Kidney epithelial cell (primary cell): ENCODE data around the gene RAB11FIP4. TPM values are rescaled to one million over a fixed set of nuclear protein-coding genes. Genes with fewer than 3 reads are reported as not detected.

Experiments
- DNase-seq: peaks from one replicate; pipeline ENCODE4 v3.0.0-alpha.2; 2010; ENCODE audit warnings: low read depth
- H3K27me3 ChIP-seq: 2 replicates; pipeline ENCODE4 v1.6.0; 2011; ENCODE audit warnings: low read length; ENCODE audit not compliant: control insufficient read depth, insufficient read depth
- H3K36me3 ChIP-seq: 2 replicates; pipeline ENCODE4 v1.5.1; 2011; ENCODE audit warnings: low read length; ENCODE audit not compliant: control insufficient read depth, insufficient read depth
- H3K4me3 ChIP-seq: 2 replicates; pipeline ENCODE4 v1.5.1; 2011; ENCODE audit warnings: low read depth, mild to moderate bottlenecking, control low read depth, low read length
- CTCF ChIP-seq: IDR thresholded peaks from 2 replicates; pipeline ENCODE4 v1.5.1; 2011; ENCODE audit warnings: mild to moderate bottlenecking, moderate library complexity, low read length, control low read depth, inconsistent platforms; ENCODE audit not compliant: insufficient read depth, poor library complexity, severe bottlenecking
- total RNA-seq: library from RNA; depleted of rRNA; stranded (reverse); fragments of >200 nt; gene quantifications from 2 replicates; pipeline ENCODE4 v1.2.3, GENCODE V29; 2015

RAB11FIP4 gene
- total RNA-seq, 1 donor from 2014 or later = 26.5 TPM

- DNase-seq = no peak
- no peak for TF ChIP-seq CTCF
- Histone ChIP-seq H3K4me3 (no peak overlapping the region), H3K27me3 (no peaks in the 10 kb centered on the region), H3K36me3 (no peaks in the 10 kb centered on the region)
Measured at GRCh38 chr17:31574458-31574857, 183.0 kb downstream of the RAB11FIP4 start.

GRCh38 chr17:31575043-31575442 lies 183.6 kb downstream of the RAB11FIP4 start:
- H3K36me3 ChIP-seq = no peaks in the 10 kb centered on the region
- TF ChIP-seq CTCF = no peak
- H3K4me3 ChIP-seq = no peak overlapping the region
- no peaks in the 10 kb centered on the region for H3K27me3 ChIP-seq
- DNase-seq = no peak

GRCh38 chr17:31579265-31579664 lies 187.8 kb downstream of the RAB11FIP4 start:
- H3K36me3 ChIP-seq = no peaks in the 10 kb centered on the region
- H3K4me3 ChIP-seq = no peak overlapping the region
- DNase-seq = no peak
- TF ChIP-seq CTCF = no peak
- no peaks in the 10 kb centered on the region for H3K27me3 ChIP-seq

GRCh38 chr17:31580316-31580705 lies 188.8 kb downstream of the RAB11FIP4 start:
- H3K36me3 ChIP-seq = no peaks in the 10 kb centered on the region
- no peak for TF ChIP-seq CTCF
- H3K4me3 ChIP-seq = no peak overlapping the region
- no peak for DNase-seq
- H3K27me3 ChIP-seq = no peaks in the 10 kb centered on the region

- TF ChIP-seq CTCF = no peak
- Histone ChIP-seq H3K36me3 (no peaks in the 10 kb centered on the region), H3K4me3 (no peak overlapping the region), H3K27me3 (no peaks in the 10 kb centered on the region)
- no peak for DNase-seq
Measured at GRCh38 chr17:31580706-31581490, 189.4 kb downstream of the RAB11FIP4 start.

- TF ChIP-seq CTCF = no peak
- H3K27me3 ChIP-seq = no peaks in the 10 kb centered on the region
- no peak for DNase-seq
- no peak overlapping the region for H3K4me3 ChIP-seq
- no peaks in the 10 kb centered on the region for H3K36me3 ChIP-seq
Measured at GRCh38 chr17:31581491-31581890, 190.0 kb downstream of the RAB11FIP4 start.
